ENCODE measurements around the gene ANKRD63.

Gene ANKRD63

DNA sequence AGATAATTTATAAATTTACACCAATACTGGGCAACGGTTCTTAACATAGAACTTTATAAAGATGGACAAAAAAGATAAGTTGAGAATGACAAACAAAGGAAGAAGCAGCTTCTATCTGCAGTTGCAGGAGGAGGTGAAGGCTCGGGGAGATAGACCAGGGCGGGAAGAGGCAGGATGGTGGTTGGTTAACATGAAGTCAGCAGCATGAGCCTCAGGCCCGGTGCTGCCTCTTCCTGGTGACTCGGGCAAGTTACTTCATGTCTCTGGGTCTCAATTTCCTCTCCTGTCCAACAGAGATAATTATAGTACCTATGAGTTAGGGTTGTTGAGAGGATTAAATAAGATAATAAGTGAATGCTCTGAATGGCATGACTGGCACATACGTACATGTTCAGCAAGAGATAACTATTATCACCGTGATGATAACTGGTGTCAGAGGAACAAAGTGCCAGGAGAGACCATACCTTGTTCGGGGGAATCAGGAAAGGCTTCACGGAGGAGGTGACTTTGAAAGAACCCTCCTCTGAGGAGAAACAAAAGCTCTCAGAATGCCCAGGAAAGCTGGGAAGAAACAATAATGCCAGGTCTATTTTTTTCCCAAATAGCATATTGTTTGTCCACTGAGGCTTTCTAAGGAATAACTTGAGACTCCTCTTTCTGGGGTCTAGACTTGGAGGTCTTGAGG lies 39.6 kb downstream of the ANKRD63 start:
- DNase-seq (ENCODE audit: low spot score in 2 of 2): no peak
- ATAC-seq (replicated peaks; ENCODE audit: extremely low read depth, poor library complexity, severe bottlenecking): no peak
- H3K9me3 Mint-ChIP-seq: no peaks in the 10 kb centered on the region
- no peak overlapping the region for H3K27ac Mint-ChIP-seq (ENCODE audit: low read depth)
- H3K27me3 Mint-ChIP-seq: peaks cover 17% of the 10 kb centered on the region
- peaks cover 6% of the 10 kb centered on the region for H3K4me1 Mint-ChIP-seq
- H3K36me3 Mint-ChIP-seq (ENCODE audit: insufficient read depth): no peaks in the 10 kb centered on the region
- no peak overlapping the region for H3K4me3 Mint-ChIP-seq

- Mint-ChIP-seq H3K27ac (ENCODE audit: low read depth) (peak overlapping the region; percentile 81), H3K4me3 (no peak overlapping the region), H3K36me3 (ENCODE audit: insufficient read depth) (no peaks in the 10 kb centered on the region), H3K4me1 (peaks cover 9% of the 10 kb centered on the region), H3K27me3 (peaks cover 24% of the 10 kb centered on the region), H3K9me3 (no peaks in the 10 kb centered on the region)
- DNase-seq (ENCODE audit: low spot score in 2 of 2): no peak
- no peak for ATAC-seq (replicated peaks; ENCODE audit: extremely low read depth, poor library complexity, severe bottlenecking)
Observed at GRCh38 chr15:40242601-40243000, 40.3 kb downstream of the ANKRD63 start.

- DNase-seq (ENCODE audit: low spot score in 2 of 2): no peak
Observed at GRCh38 chr15:40242213-40242599, 40.7 kb downstream of the ANKRD63 start.

DNA sequence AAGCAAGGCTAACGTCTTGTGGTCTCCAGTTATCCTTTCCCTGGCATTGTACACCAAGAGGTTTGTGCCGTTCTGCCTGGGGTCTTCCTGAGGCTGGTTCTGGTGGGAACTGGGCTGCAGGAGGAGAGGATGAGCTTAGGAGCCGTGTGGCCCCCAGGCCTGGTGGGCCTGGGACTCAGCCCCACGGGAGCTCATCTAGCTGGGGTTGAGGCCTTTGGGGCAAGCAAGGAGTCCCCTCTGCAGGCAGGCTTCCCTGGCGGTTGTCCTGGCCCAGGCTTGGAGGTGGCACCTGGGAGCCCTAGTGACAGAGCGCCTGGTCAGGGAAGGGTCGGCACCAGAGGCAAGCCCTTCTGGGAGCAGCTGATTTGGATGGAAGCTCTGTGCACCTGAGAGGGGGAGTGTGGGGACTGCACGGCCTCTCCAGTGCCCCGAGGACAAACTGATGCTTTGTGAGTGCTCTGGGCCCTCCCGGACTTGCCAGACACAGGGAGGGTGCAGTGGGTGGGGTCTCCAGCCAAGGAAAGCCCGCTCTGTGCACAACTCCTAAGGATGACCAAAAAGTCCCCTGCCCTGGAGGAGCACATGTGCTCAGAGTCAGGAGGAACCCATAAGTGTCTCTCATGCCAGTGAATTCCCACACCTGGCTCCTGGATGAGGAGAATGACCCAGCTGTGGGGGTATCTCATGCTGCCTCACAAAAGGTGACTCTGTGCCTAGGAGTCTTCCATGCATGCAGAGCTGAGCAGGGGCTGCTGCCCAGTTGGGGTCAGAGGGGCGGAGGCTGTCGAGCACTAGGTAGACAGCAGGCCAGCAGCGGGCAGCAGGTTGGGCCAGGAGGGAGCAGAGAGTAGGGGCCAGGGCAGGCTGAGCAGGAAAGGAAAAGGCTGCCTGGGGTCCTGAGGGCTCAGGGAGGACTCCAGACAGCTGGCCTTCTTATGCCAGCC lies 41.3 kb downstream of the ANKRD63 start:
- DNase-seq (ENCODE audit: low spot score in 2 of 2) (no peak), ATAC-seq (replicated peaks; ENCODE audit: extremely low read depth, poor library complexity, severe bottlenecking) (no peak)
- peaks cover 9% of the 10 kb centered on the region for H3K4me1 Mint-ChIP-seq
- no peaks in the 10 kb centered on the region for H3K9me3 Mint-ChIP-seq
- no peaks in the 10 kb centered on the region for H3K36me3 Mint-ChIP-seq (ENCODE audit: insufficient read depth)
- peaks cover 27% of the 10 kb centered on the region for H3K27me3 Mint-ChIP-seq
- H3K4me3 Mint-ChIP-seq: no peak overlapping the region
- no peak overlapping the region for H3K27ac Mint-ChIP-seq (ENCODE audit: low read depth)

More at GRCh38 chr15:40242213-40242599, 40.7 kb downstream of the ANKRD63 start:
- Mint-ChIP-seq H3K9me3 (no peaks in the 10 kb centered on the region), H3K4me3 (no peak overlapping the region), H3K4me1 (peaks cover 9% of the 10 kb centered on the region), H3K36me3 (ENCODE audit: insufficient read depth) (no peaks in the 10 kb centered on the region), H3K27me3 (peaks cover 27% of the 10 kb centered on the region), H3K27ac (ENCODE audit: low read depth) (peak overlapping the region; percentile 81)
- ATAC-seq (replicated peaks; ENCODE audit: extremely low read depth, poor library complexity, severe bottlenecking): no peak

GRCh38 chr15:40240619-40241221 lies 42.1 kb downstream of the ANKRD63 start:
- H3K27ac Mint-ChIP-seq (ENCODE audit: low read depth): no peak overlapping the region
- H3K4me3 Mint-ChIP-seq: no peak overlapping the region
- H3K9me3 Mint-ChIP-seq: no peaks in the 10 kb centered on the region

DNA sequence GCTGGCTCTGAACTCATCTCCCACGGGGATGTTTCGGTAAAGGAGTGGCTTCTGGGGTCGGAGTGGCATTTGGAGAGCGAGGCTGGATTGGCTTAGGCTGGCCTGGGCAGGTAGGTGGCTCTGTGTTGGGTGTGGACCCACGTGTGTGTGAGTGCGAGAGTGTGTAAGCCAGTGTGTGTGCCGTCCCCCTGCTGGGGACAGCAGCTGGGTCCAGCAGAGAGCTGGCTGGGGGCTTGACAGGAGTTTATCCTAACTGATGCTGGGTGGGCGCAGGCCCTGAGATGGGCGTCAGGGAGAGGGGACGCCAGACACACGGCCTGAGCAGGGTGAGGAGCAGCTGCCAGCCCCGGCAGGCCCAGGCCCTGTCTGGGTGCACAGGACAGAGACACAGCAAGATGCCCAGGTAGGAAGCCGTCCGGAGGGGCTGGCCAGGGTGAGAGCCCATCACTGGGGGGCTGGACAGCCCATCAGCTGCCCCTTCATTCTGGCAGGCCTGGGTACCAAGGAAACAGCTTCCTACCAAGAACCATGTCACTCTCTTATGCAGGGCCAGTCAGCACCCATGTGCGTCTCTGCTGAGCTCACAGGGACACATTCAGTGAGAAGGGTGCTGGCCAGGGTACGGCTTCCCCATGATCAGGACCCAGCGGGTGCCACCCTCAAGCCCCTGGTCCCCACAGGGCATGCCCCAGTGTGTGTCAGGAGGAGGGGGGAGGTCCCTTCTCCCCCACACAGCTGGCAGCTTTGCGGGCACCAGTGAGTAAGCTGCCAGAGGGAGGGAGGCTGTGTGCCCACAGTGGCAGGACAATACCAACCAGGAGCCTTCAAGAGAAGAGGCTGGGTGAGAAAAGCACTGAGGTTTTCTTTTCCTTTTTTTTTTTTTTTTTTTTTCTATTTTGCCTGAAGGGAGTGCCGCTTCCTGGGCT lies 42.9 kb downstream of the ANKRD63 start:
- no peaks in the 10 kb centered on the region for H3K36me3 Mint-ChIP-seq (ENCODE audit: insufficient read depth)
- peak overlapping the region; percentile 73 for H3K27ac Mint-ChIP-seq (ENCODE audit: low read depth)
- H3K9me3 Mint-ChIP-seq: no peaks in the 10 kb centered on the region
- H3K4me3 Mint-ChIP-seq: no peak overlapping the region
- H3K27me3 Mint-ChIP-seq: peaks cover 27% of the 10 kb centered on the region
- no peak for DNase-seq (ENCODE audit: low spot score in 2 of 2)
- ATAC-seq (replicated peaks; ENCODE audit: extremely low read depth, poor library complexity, severe bottlenecking): no peak
- H3K4me1 Mint-ChIP-seq: peaks cover 9% of the 10 kb centered on the region

More at GRCh38 chr15:40240619-40241221, 42.1 kb downstream of the ANKRD63 start:
- no peak for DNase-seq (ENCODE audit: low spot score in 2 of 2)
- peaks cover 9% of the 10 kb centered on the region for H3K4me1 Mint-ChIP-seq
- peaks cover 27% of the 10 kb centered on the region for H3K27me3 Mint-ChIP-seq
- H3K36me3 Mint-ChIP-seq (ENCODE audit: insufficient read depth): no peaks in the 10 kb centered on the region
- ATAC-seq (replicated peaks; ENCODE audit: extremely low read depth, poor library complexity, severe bottlenecking): no peak

DNA sequence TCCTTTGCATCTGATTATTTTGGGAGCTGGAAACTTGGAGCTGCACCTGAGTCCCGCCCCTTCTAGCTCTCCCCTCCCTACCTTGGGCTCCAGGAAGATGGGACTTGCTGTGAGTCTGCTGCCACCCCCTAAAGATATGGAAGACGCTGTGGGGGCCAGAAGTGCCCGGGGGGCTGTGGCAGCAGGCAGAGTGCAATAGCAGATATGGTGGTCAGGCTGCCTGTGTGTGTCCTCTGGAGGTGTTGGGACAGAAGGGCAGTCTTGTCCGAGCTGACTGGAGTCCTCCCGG lies 43.5 kb downstream of the ANKRD63 start:
- H3K27ac Mint-ChIP-seq (ENCODE audit: low read depth): peak overlapping the region; percentile 73
- ATAC-seq (replicated peaks; ENCODE audit: extremely low read depth, poor library complexity, severe bottlenecking) (no peak), DNase-seq (ENCODE audit: low spot score in 2 of 2) (no peak)
- peak overlapping the region; percentile 13 for H3K4me3 Mint-ChIP-seq
- H3K36me3 Mint-ChIP-seq (ENCODE audit: insufficient read depth): no peaks in the 10 kb centered on the region
- peaks cover 27% of the 10 kb centered on the region for H3K27me3 Mint-ChIP-seq
- peaks cover 9% of the 10 kb centered on the region for H3K4me1 Mint-ChIP-seq
- no peaks in the 10 kb centered on the region for H3K9me3 Mint-ChIP-seq

GRCh38 chr15:40238532-40239403 lies 44.1 kb downstream of the ANKRD63 start, which contains the start of gene PAK6:
Gene PAK6 (plus strand): TSS chr15:40239063. CDS start chr15:40264786, 25,723 bp downstream.
- H3K36me3 Mint-ChIP-seq (ENCODE audit: insufficient read depth): no peaks in the 10 kb centered on the region
- H3K4me3 Mint-ChIP-seq: peak within 1 kb of the TSS; percentile 42
- ATAC-seq (replicated peaks; ENCODE audit: extremely low read depth, poor library complexity, severe bottlenecking): peak; percentile 45
- H3K9me3 Mint-ChIP-seq: no peaks in the 10 kb centered on the region
- H3K27me3 Mint-ChIP-seq: peaks cover 27% of the 10 kb centered on the region
- no peak for DNase-seq (ENCODE audit: low spot score in 2 of 2)
- peak within 1 kb of the TSS; percentile 73 for H3K27ac Mint-ChIP-seq (ENCODE audit: low read depth)
- H3K4me1 Mint-ChIP-seq: peaks cover 9% of the 10 kb centered on the region

DNA sequence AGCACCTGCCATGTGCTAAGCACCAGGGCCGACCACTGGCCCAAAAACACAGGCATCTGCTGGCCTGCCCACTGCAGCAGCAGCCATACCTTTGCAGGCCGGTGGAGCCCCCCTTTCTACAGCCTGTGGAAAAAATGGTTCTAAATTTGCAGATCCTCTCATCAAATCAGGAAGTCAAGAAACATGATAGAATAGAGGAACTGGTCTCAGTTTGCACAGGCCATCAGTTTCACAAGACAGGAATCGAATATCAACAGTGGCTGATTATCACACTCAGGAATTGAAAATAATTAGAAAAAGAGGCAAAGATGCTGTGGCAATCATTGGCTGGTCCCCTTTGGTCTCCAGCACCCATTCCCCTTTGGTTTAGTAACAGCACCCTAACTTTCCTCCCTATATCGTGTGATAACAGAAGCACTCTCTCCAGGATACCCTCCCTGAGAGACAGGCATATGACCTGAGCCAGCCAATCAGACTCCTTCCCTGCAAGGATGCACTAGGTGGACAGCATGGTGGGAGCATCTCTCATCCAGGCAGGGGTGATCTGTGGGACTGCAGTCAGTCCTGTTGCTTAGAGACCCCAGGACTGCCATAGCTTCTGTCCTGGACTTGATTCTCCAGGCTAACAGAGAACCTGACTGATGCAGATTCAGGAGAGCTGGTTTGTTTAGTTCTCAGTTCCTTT lies 47.5 kb downstream of the ANKRD63 start:
- Mint-ChIP-seq H3K36me3 (ENCODE audit: insufficient read depth) (peaks cover 3% of the 10 kb centered on the region), H3K27me3 (peaks cover 27% of the 10 kb centered on the region), H3K9me3 (no peaks in the 10 kb centered on the region), H3K4me1 (peaks cover 9% of the 10 kb centered on the region), H3K27ac (ENCODE audit: low read depth) (no peak overlapping the region), H3K4me3 (no peak overlapping the region)
- ATAC-seq (replicated peaks; ENCODE audit: extremely low read depth, poor library complexity, severe bottlenecking) (no peak), DNase-seq (ENCODE audit: low spot score in 2 of 2) (no peak)

- H3K27ac Mint-ChIP-seq (ENCODE audit: low read depth): no peak overlapping the region
- peaks cover 24% of the 10 kb centered on the region for H3K27me3 Mint-ChIP-seq
- H3K9me3 Mint-ChIP-seq: no peaks in the 10 kb centered on the region
- H3K4me1 Mint-ChIP-seq: peaks cover 9% of the 10 kb centered on the region
- DNase-seq (ENCODE audit: low spot score in 2 of 2) (no peak), ATAC-seq (replicated peaks; ENCODE audit: extremely low read depth, poor library complexity, severe bottlenecking) (no peak)
- no peak overlapping the region for H3K4me3 Mint-ChIP-seq
- H3K36me3 Mint-ChIP-seq (ENCODE audit: insufficient read depth): peaks cover 3% of the 10 kb centered on the region
Observed at GRCh38 chr15:40234783-40235182, 48.1 kb downstream of the ANKRD63 start.

Measured in central memory CD8-positive, alpha-beta T cell (primary cell).